NCI-H2227 (cell line): ENCODE measurements around the gene NSG2.

Source experiments
- DNase-seq: peaks from one replicate; lab custom pipeline; 2025; ENCODE audit not compliant: unreplicated experiment; lab: John Stamatoyannopoulos, UW

Gene NSG2

GRCh38 chr5:174045470-174046025 is at the start of gene NSG2:
TSS of gene NSG2 (plus strand) at chr5:174045706. CDS start at chr5:174046756, 1,050 bp downstream.
- DNase-seq: peak; percentile 81

DNA sequence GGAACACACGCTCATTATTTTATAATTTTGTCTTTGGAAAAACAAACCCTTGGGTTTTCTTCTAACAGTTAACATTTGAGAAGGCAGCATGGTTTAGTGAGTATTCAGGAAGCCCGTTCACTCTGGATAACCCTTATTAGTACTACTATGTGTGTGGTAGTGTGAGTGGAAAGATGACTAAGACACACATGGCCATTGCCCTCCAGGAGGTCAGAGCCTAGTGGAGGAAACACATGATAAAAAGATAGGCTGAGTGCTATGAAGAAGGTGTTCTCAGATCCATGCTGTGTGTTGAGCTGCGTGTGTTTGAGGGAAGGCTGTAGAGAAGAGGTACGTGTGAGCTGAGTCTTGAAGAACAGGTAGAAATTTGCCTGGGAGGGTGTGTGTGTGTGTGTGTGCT is 48.2 kb upstream of the NSG2 start:
- no peak for DNase-seq

- DNase-seq: no peak
Observed at GRCh38 chr5:173998531-173998930, 47.0 kb upstream of the NSG2 start.

- no peak for DNase-seq
Observed at GRCh38 chr5:174000076-174000475, 45.4 kb upstream of the NSG2 start.

GRCh38 chr5:174003795-174004194 is 41.7 kb upstream of the NSG2 start:
- no peak for DNase-seq

DNA sequence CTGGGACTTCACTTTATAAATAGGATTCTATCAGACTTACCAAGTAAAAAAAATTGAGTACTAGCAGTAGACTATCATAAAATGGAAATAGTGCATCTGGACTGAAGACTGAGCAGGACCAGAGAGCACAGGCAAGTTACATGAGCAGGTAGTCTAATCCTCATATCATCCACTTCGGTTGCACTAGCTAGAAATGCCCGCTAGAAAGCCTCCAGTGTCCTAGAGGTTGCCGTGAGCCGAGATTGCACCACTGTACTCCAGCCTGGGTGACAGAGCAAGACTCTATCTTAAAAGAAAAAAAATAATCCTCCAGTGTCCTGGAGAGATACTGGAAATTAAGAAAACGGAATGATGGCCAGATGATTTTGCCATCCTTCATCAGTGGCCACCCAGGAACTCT is 36.6 kb upstream of the NSG2 start:
- no peak for DNase-seq

DNA sequence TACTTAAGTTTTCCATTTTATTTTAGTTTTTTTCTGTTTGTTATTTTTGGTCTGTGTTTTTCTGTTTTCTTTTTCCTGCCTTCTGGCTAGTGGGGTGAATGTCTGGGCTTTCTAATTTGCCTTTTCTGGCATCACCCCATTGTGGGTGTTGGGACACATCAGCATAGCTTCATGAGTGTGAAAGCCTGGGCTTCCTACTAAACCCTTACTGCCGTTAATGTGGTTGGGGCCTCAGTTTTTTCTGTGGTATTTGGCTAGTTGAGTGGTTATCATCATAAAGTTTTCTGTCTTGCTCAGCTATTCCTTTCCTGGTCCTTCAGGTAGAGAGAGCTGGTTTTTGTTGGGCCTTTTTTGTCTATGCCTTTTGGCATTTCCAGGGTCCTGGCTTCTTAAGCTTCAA is 35.1 kb upstream of the NSG2 start:
- DNase-seq: no peak

GRCh38 chr5:174011441-174011840 is 34.1 kb upstream of the NSG2 start:
- DNase-seq: no peak

GRCh38 chr5:174020069-174020927 is 25.2 kb upstream of the NSG2 start:
- peak; percentile 57 for DNase-seq

DNA sequence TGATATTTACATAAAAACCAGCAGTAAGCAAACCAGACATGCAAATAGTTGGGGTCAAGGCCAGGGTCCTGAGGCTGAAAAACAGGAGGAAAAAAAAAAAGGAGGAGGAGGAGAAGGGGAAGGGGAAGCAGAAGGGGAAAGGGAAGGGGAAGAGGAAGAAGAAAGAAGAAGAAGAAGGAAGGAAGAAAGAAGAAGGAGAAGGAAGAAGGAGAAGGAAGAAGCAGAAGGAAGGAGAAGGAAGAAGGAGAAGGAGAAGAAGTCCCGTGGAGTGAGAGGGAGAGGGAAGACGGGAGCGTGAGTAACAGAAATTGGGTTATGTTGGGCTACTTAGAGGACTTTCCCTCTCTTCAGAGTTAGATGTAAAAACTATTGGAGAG is 24.6 kb upstream of the NSG2 start:
- no peak for DNase-seq

GRCh38 chr5:174022384-174023095 is 23.0 kb upstream of the NSG2 start:
- DNase-seq: no peak

DNA sequence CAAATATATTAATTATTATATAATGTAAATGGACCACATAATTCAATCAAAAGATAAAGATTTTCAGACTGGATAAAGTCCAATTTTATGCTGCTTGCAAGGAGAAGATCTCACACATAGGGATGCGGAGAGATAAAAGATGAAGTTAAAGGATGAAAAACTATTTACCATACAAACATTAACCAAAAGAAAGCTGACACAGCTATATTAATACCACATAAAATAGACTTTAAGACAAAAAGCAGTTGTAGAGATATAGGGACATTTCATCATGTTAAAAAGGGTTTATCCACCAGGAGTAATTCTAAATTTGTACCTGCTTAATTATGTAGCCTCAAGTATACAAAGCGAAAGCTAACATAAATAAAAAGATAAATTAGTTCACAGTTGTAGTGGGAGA is 15.2 kb upstream of the NSG2 start:
- no peak for DNase-seq

- DNase-seq: no peak
Observed at GRCh38 chr5:174044466-174045254, 846 bp upstream of the NSG2 start.

DNA sequence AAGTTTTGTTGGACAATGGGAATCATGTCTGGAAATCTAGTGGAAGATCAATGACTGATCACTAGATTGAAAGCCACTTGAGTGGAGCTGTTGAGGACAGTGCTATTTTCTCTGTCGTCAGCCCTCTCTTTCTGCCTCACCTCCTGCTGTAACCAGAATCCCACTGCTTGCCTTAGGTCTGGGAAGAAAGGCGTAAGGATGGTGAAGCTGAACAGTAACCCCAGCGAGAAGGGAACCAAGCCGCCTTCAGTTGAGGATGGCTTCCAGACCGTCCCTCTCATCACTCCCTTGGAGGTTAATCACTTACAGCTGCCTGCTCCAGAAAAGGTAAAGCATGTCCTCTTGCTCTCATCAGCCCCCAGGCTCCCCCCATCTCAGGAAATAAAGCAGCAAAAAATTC is 1.1 kb downstream of the NSG2 start:
- no peak for DNase-seq

DNA sequence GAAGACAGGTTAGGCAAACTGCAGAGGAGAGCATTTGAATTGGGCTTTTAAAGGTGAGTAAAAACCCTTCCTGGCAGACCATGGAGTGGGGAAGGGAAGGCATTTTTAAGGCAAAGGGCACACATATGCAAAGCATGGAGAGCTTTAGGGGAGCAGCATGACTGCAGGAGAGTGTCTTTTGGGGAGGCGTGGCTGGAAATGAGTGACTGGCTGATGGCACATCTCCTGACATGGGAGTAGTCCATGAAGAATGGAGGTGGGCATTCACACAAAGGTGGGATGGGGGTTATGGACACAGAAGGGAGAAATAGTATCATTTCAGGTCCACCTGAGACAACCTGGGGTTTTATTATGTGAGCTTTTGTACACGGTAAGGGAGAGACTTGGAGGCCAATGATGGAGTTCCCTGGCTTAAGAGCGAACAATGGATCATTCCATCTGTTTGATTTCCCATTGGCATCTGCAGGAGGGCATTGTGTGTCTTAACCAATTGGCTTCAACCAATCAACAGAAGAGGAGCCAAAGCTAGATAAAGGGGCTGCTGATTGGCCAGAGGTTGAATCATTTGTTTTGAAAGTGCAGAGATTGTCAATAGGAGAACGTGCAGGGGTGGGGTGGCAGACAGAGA is 2.1 kb downstream of the NSG2 start:
- DNase-seq: no peak

DNA sequence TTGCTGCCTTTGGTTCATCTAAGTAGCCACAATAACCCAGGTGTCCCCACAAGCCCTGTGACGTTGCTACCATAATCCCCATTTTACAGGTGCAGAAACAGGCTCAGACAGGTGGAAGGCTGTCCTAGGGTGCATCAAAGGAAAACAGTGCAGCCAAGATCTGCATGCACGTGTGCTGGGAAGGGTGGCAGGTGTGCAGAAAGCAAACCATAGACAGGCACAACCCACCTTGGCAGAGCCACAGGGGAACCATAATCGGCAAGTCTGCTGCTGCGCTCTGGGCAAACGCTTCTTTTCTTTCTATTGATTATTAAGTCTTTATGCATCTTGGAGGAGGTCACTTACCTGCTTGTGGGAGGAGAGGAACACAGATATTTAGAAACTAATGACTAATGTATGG is 7.1 kb downstream of the NSG2 start:
- no peak for DNase-seq

DNA sequence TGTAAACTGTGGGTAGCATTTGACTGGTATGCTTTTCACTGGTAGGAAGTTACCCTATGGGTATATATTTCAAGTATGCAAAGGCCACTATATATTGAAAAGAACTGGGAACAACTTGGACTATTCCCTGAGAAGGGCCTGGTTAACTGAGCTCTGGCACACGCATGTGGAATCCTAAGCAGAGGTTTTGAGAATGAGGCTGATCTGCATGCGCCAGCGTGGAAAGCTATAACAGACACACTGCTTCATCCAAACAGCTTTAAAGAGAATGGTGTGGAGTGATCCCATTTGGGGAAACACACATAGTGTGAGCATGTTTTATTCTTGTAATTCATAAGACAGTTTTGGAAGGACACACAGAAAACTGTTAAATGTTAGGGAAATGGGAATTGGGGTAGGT is 8.4 kb downstream of the NSG2 start:
- no peak for DNase-seq

DNA sequence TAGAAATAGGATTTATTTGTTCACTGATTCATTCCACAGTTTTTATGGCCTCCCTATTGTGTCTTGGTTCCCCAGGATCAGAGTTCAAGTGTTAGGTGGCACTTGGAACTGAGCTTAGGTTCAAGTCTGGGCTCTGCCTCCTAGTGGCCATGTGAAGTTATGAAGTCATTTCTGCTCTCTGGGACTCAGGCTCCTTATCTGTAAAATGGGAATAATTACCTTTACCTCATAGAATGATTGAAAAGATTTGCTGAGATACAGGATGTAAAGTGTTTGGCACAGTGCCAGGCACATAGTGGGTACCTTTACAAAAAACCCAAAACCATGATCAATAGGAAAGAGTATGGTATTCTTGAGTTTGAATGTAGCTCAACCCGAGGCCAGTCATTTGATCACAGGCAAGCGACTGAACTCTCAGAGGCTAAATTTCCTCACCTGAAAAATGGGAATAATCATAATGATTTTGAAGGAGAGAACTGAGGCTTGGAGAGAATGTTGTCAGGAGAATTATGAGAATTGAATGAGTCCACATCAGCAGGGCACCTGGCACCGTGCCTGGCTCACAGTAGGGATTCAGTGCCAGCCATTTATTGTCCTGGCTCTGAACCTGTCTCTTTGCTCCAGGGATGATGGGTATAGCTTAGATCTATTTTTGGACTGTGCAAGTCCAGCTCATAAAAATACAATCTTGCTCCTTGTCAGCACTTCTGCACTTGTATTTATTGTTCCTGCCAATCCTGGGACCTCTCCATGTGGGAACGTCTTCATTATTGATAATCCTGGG is 10.8 kb downstream of the NSG2 start:
- no peak for DNase-seq

DNA sequence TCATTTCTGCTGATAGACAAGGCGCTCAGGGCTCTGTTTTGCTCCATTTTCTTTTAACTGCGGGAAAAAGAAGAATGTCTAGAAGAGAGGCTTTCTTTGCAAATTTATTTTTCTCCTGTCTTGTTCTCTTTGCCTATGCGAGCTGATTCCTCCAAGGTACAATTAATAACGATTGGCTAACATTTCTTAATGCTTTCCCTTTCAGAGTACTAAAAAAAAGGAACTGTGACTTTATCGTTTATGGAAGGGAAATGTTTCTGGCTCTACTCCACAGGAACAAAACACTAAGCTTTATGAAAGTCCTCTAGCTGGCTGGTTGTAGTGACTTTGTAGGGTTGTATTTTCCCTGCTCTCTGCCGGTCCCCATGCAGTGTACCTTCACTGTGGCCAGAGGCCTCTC is 11.7 kb downstream of the NSG2 start:
- no peak for DNase-seq

GRCh38 chr5:174058433-174059122 is 13.1 kb downstream of the NSG2 start:
- DNase-seq: no peak
